Fibroblast of lung (primary cell): ENCODE data around the gene DHRS11. TPM values are rescaled to one million over a fixed set of nuclear protein-coding genes. Genes with fewer than 3 reads are reported as not detected.

ENCODE experiments used
- DNase-seq, 2 donors: peaks; one replicate each; pipeline versions ENCODE4 v3.0.0 to v3.0.0-alpha.2; 2010; ENCODE audit warnings: low read depth in 2 of 2
- H2AFZ ChIP-seq: 2 replicates; pipeline ENCODE4 v1.5.1; 2012; ENCODE audit warnings: low read length, control low read depth, inconsistent platforms
- H3K27ac ChIP-seq: 2 replicates; pipeline ENCODE4 v1.5.1; 2011; ENCODE audit warnings: low read length, control low read depth; ENCODE audit not compliant: insufficient read depth
- H3K27me3 ChIP-seq: 2 replicates; pipeline ENCODE4 v1.5.1; 2011; ENCODE audit warnings: mild to moderate bottlenecking, low read length; ENCODE audit not compliant: control insufficient read depth, insufficient read depth
- H3K36me3 ChIP-seq: 2 replicates; pipeline ENCODE4 v1.5.1; 2011; ENCODE audit warnings: low read length; ENCODE audit not compliant: control insufficient read depth, insufficient read depth
- H3K4me1 ChIP-seq: 2 replicates; pipeline ENCODE4 v1.5.1; 2011; ENCODE audit warnings: low read length; ENCODE audit not compliant: control insufficient read depth, insufficient read depth; ENCODE audit errors: extremely low read depth
- H3K4me2 ChIP-seq: 2 replicates; pipeline ENCODE4 v1.5.1; 2011; ENCODE audit warnings: low read length, control low read depth; ENCODE audit not compliant: insufficient read depth; ENCODE audit errors: extremely low read depth
- H3K4me3 ChIP-seq, 4 experiments: fragments of 200-600 bp in 1 of 4; sonication (generic) in 1 of 4; replicated peaks in 1 of 4; 2 replicates each; pipeline ENCODE4 v1.5.1; 2011 to 2016; ENCODE audit warnings: low read length in 4 of 4, low read depth in 3 of 4, mild to moderate bottlenecking in 3 of 4, control low read depth in 2 of 4, inconsistent platforms in 1 of 4, mixed read lengths in 1 of 4; ENCODE audit not compliant: insufficient read depth in 1 of 4; ENCODE audit errors: control extremely low read depth in 1 of 4
- H3K79me2 ChIP-seq: 2 replicates; pipeline ENCODE4 v1.5.1; 2012; ENCODE audit warnings: mild to moderate bottlenecking, low read length, inconsistent platforms; ENCODE audit not compliant: control insufficient read depth, insufficient read depth
- H3K9ac ChIP-seq: 2 replicates; pipeline ENCODE4 v1.5.1; 2011; ENCODE audit warnings: mild to moderate bottlenecking, low read length, control low read depth; ENCODE audit not compliant: insufficient read depth
- H3K9me3 ChIP-seq: 2 replicates; pipeline ENCODE4 v1.5.1; 2012; ENCODE audit warnings: low read depth, low read length; ENCODE audit not compliant: control insufficient read depth, insufficient read depth
- H4K20me1 ChIP-seq: 2 replicates; pipeline ENCODE4 v1.5.1; 2011; ENCODE audit warnings: low read length; ENCODE audit not compliant: control insufficient read depth, insufficient read depth; ENCODE audit errors: extremely low read depth
- EZH2 ChIP-seq: IDR thresholded peaks from 2 replicates; pipeline ENCODE4 v1.5.1; 2012; ENCODE audit warnings: low read length, control low read depth, mild to moderate bottlenecking; ENCODE audit errors: missing control alignments
- polyA plus RNA-seq, 2 donors: library from polyadenylated mRNA; depleted of rRNA in 1 of 2; stranded (reverse) in 1 of 2; unstranded in 1 of 2; fragments of >200 nt; gene quantifications; 2 replicates each; pipeline ENCODE4 v1.2.1, GENCODE V29; 2011 to 2012; ENCODE audit warnings: missing spikeins in 1 of 2
- total RNA-seq: library from RNA; depleted of rRNA; stranded (reverse); fragments of >200 nt; gene quantifications from 2 replicates; pipeline ENCODE4 v1.2.1, GENCODE V29; 2014
- TF ChIP-seq, protein P1 (sequence below), 2 donors: IDR thresholded peaks in 1 of 2; conservative IDR thresholded peaks in 1 of 2; 1 replicate in 1 of 2; 2 replicates in 1 of 2; pipeline ENCODE4 v1.5.1; 2011 to 2012; ENCODE audit warnings: low read length in 2 of 2, control low read depth in 1 of 2, inconsistent platforms in 1 of 2, low read depth in 1 of 2, mild to moderate bottlenecking in 1 of 2

Gene DHRS11
- total and polyA plus RNA-seq, 2 donors (not counting 1 experiment from before 2014, with no cell fraction given) = 4.6 to 5.9 TPM

DNA sequence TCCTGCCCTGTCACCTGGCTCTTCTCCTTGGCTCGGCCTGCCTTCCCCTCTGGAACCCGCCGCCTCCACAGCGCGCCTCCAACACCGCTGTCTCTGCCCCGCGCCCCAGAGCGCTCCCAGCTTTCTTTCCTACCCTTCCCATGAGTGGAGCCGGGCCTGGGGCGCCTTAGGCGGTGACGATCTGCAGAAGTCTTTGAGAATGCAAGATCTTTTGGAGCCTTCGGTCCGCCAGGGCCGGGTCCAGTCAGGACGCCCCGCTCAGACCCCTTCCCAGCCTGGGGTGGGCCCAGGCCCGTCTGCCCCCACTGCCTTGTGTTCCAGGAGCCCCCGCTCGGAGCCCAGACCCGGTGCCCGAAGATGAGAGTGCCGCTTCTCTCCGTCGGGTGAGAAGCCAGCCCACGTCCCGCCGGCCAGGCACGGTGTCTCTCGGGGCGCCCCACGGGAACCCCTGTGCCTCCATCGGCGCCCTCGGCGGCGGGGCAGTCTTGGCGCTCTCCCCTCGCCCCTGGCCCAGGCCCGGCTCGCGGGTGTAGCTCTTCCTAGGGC is 49.7 kb downstream of the DHRS11 start:
- no peak for DNase-seq
- Histone ChIP-seq H3K4me2 (no peak overlapping the region), H4K20me1 (no peaks in the 10 kb centered on the region), H3K36me3 (no peaks in the 10 kb centered on the region), H2AFZ (no peak overlapping the region), H3K27ac (no peak overlapping the region), H3K4me1 (no peaks in the 10 kb centered on the region), H3K9me3 (no peaks in the 10 kb centered on the region), H3K9ac (no peak overlapping the region), H3K4me3 (peak overlapping the region in 1 of 4 experiments; percentile 35), H3K27me3 (peaks cover 50% of the 10 kb centered on the region), H3K79me2 (no peaks in the 10 kb centered on the region)
- TF ChIP-seq EZH2 = peak; percentile 64
- TF ChIP-seq, protein P1, sequence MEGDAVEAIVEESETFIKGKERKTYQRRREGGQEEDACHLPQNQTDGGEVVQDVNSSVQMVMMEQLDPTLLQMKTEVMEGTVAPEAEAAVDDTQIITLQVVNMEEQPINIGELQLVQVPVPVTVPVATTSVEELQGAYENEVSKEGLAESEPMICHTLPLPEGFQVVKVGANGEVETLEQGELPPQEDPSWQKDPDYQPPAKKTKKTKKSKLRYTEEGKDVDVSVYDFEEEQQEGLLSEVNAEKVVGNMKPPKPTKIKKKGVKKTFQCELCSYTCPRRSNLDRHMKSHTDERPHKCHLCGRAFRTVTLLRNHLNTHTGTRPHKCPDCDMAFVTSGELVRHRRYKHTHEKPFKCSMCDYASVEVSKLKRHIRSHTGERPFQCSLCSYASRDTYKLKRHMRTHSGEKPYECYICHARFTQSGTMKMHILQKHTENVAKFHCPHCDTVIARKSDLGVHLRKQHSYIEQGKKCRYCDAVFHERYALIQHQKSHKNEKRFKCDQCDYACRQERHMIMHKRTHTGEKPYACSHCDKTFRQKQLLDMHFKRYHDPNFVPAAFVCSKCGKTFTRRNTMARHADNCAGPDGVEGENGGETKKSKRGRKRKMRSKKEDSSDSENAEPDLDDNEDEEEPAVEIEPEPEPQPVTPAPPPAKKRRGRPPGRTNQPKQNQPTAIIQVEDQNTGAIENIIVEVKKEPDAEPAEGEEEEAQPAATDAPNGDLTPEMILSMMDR (conservative IDR thresholded peaks at IDR 0.05 in 1 of 2, IDR thresholded peaks at IDR 0.05 in 1 of 2; ENCODE audit: low read depth in 1 of 2, low read length in 2 of 2) = no peak

DNA sequence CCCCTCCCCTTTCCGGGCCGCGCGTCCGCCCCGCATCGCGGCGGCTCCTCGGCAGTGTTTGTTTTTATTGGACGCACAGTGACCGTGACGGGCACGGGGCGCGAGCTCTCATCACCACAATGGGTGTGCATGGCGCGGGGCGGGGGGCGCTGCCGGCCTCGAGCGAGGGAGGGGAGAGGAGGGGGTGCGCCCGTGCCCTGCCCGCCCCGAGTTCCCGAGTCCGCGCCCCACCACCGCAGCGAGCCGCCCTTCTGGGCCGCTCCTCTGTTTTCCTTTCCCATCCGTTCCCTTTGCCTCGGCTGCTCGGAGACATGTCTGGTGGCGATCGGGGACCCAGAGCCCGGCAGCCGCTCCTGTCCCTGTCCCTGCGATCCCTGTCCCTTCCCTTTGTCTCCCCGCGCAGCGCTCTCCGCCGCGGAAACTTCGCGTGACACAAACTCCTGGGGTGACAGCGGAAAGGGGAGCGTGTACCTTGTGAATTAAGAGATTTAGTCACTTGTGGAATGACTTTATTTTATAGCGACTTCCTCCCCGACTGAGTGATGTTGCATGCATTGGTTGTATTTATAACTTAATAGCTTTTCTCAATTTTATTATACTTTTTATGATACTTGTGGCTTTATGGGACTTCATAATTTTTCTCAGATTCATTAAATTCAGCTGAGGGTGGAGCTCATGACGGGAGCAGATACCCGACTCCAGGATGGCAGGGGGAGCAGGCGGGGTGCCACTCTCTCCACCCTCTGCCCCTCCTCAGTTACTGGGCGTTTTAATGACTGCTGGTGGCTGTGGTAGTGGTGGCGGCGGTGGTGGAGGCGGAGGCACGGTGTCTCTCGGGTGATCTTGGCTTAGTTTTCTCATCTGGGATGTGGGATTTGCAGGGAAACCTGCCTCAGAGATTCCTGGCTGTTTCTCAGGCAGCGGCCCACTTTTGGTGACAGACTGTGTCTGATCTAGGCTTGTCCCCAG is 50.5 kb downstream of the DHRS11 start:
- TF ChIP-seq, protein P1 (conservative IDR thresholded peaks at IDR 0.05 in 1 of 2, IDR thresholded peaks at IDR 0.05 in 1 of 2; ENCODE audit: low read depth in 1 of 2, low read length in 2 of 2) = no peak
- TF ChIP-seq EZH2 = peak; percentile 86
- no peak overlapping the region for H2AFZ ChIP-seq
- no peaks in the 10 kb centered on the region for H3K4me1 ChIP-seq
- no peaks in the 10 kb centered on the region for H4K20me1 ChIP-seq
- H3K27me3 ChIP-seq = peaks cover 52% of the 10 kb centered on the region
- H3K4me3 ChIP-seq = peak overlapping the region in 2 of 4 experiments; percentile 20 to 35
- H3K9ac ChIP-seq = no peak overlapping the region
- no peak overlapping the region for H3K4me2 ChIP-seq
- H3K9me3 ChIP-seq = no peaks in the 10 kb centered on the region
- DNase-seq = no peak
- H3K79me2 ChIP-seq = no peaks in the 10 kb centered on the region
- no peaks in the 10 kb centered on the region for H3K36me3 ChIP-seq
- H3K27ac ChIP-seq = no peak overlapping the region

DNA sequence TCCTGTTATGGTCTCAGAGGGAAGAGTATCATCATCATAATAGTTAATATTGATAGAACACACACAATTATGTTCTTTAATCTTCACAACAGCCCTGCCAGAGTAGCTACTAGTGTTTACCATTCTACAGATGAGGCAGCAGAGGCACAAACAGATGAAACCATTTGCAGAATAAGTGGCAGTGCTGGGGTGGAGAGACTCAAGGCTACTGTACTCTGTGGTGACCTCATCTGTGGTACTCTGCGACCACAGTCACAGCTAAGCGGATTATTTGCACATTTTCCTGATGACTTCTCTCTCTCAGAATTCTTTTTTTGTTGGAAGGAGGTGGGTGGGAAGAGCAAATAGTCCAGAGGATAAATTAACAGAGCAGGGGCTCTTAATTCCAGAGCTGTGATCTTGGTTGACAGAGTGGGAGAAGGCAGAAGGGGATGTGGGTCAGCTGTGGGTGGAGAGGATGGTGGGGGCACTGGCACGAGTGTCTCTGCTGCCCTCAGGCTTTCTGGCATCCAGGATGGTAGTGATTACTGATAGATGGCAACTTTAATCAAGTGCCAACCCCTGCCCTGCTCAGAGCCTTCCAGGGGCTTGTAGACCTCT is 51.5 kb downstream of the DHRS11 start:
- Histone ChIP-seq H3K4me2 (no peak overlapping the region), H3K79me2 (no peaks in the 10 kb centered on the region), H3K36me3 (no peaks in the 10 kb centered on the region), H3K9me3 (no peaks in the 10 kb centered on the region), H3K4me3 (no peak overlapping the region), H3K27me3 (peaks cover 52% of the 10 kb centered on the region), H3K9ac (no peak overlapping the region), H4K20me1 (no peaks in the 10 kb centered on the region), H2AFZ (no peak overlapping the region), H3K4me1 (no peaks in the 10 kb centered on the region), H3K27ac (no peak overlapping the region)
- TF ChIP-seq EZH2 = no peak
- TF ChIP-seq, protein P1 (conservative IDR thresholded peaks at IDR 0.05 in 1 of 2, IDR thresholded peaks at IDR 0.05 in 1 of 2; ENCODE audit: low read depth in 1 of 2, low read length in 2 of 2) = no peak
- no peak for DNase-seq
